ENCODE measurements around the gene YWHAH.

YWHAH gene

GRCh38 chr22:32000181-32000580, 55.8 kb downstream of the YWHAH start:
- in situ Hi-C loops (cut with HindIII; ENCODE audit: low sequenced_read_pairs): no loop called here
- H3K4me3 ChIP-seq (ENCODE audit: low read depth, low read length): no peak overlapping the region
- no peak for DNase-seq (ENCODE audit: low read depth)
- no peak for TF ChIP-seq CTCF (IDR thresholded peaks at IDR 0.05; ENCODE audit: low read depth, low read length, missing control alignments)

GRCh38 chr22:32005453-32005852, 61.1 kb downstream of the YWHAH start:
- in situ Hi-C loops (cut with HindIII; ENCODE audit: low sequenced_read_pairs): no loop called here
- DNase-seq (ENCODE audit: low read depth): peak; percentile 5
- no peak overlapping the region for H3K4me3 ChIP-seq (ENCODE audit: low read depth, low read length)
- no peak for TF ChIP-seq CTCF (IDR thresholded peaks at IDR 0.05; ENCODE audit: low read depth, low read length, missing control alignments)

Data from astrocyte of the cerebellum (primary cell).